MCF 10A (cell line): ENCODE results near the gene TYROBP. TPM values are rescaled to one million over a fixed set of nuclear protein-coding genes. Genes with fewer than 3 reads are reported as not detected.

Source experiments
- BruUV-seq: library from RNA; stranded (reverse); fragments of 400-500 nt; replicated peaks from 2 replicates; lab custom pipeline; 2021; lab: Mats Ljungman, UMichigan
- CTCF ChIA-PET: fragments of 300-600 bp; sonication (Branson Sonifier 250); formaldehyde crosslinking; extraction: SDS; loops from one replicate; lab custom pipeline; 2021; ENCODE audit warnings: antibody characterized with exemption, inconsistent platforms; lab: Yijun Ruan, JAX
- POLR2A ChIA-PET: fragments of 300-600, 350-650 bp; sonication (Branson Sonifier 250); formaldehyde crosslinking; extraction: SDS; loops from one replicate; lab custom pipeline; 2020; ENCODE audit warnings: antibody characterized with exemption, inconsistent platforms; lab: Yijun Ruan, JAX
- DNase-seq: peaks from one replicate; pipeline ENCODE4 v3.0.0-alpha.2; 2018; ENCODE audit not compliant: unreplicated experiment
- H3K27ac Mint-ChIP-seq: one replicate; pipeline ENCODE4 v1.8.0; 2022; ENCODE audit warnings: mild to moderate bottlenecking, low read depth, mixed read lengths; ENCODE audit not compliant: unreplicated experiment
- H3K27me3 Mint-ChIP-seq: one replicate; pipeline ENCODE4 v1.8.0; 2022; ENCODE audit warnings: mixed read lengths; ENCODE audit not compliant: insufficient read depth, unreplicated experiment
- H3K36me3 Mint-ChIP-seq: one replicate; pipeline ENCODE4 v1.8.0; 2022; ENCODE audit warnings: mild to moderate bottlenecking, moderate library complexity, mixed read lengths; ENCODE audit not compliant: insufficient read depth, unreplicated experiment
- H3K4me1 Mint-ChIP-seq: one replicate; pipeline ENCODE4 v1.8.0; 2022; ENCODE audit warnings: mixed read lengths; ENCODE audit not compliant: insufficient read depth, unreplicated experiment
- H3K4me3 Mint-ChIP-seq: one replicate; pipeline ENCODE4 v1.8.0; 2022; ENCODE audit warnings: mild to moderate bottlenecking, moderate library complexity, mixed read lengths; ENCODE audit not compliant: unreplicated experiment
- H3K9me3 Mint-ChIP-seq: one replicate; pipeline ENCODE4 v1.8.0; 2022; ENCODE audit warnings: mixed read lengths; ENCODE audit not compliant: unreplicated experiment
- CTCF ChIP-seq: fragments of 200-600 bp; IDR thresholded peaks from one replicate; pipeline ENCODE4 v1.8.0; 2022; ENCODE audit warnings: antibody characterized with exemption, mild to moderate bottlenecking; ENCODE audit not compliant: unreplicated experiment
- intact Hi-C: fragments of 100-400 bp; cut with micrococcal nuclease; formaldehyde crosslinking; loops from 2 replicates; pipeline ENCODE4 v1.14.1; 2022
- total RNA-seq: library from RNA; stranded (reverse); gene quantifications from 2 replicates; pipeline ENCODE4 v1.2.3, GENCODE V29; 2022

TYROBP gene
- total RNA-seq, 1 experiment from 2014 or later, result not detected

- DNase-seq, result no peak
- no peak overlapping the region for H3K4me3 Mint-ChIP-seq
- H3K27ac Mint-ChIP-seq, result no peak overlapping the region
- intact Hi-C loops, result loop anchor here (5.0 to 10.0 kb wide), 2 partner anchors 192 to 231 kb away; partner anchors contain the start of genes OVOL3, POLR2I and TBCB
- ChIA-PET POLR2A (interaction anchor here (0.9 to 1.3 kb wide), 2 partner anchors 10 to 47 kb away, joined by 3 to 12 read pairs; no protein-coding TSS in a partner anchor), CTCF (interaction anchor here (0.6 to 9.2 kb wide), 6 partner anchors 8 to 704 kb away, joined by 3 to 127 read pairs (median 10); no protein-coding TSS in a partner anchor)
- H3K9me3 Mint-ChIP-seq, result no peaks in the 10 kb centered on the region
- H3K4me1 Mint-ChIP-seq, result peaks cover 9% of the 10 kb centered on the region
- TF ChIP-seq CTCF, result no peak
- peaks cover 25% of the 10 kb centered on the region for H3K36me3 Mint-ChIP-seq
- H3K27me3 Mint-ChIP-seq, result peaks cover 11% of the 10 kb centered on the region
- BruUV-seq, result no TSS peak
Measured at GRCh38 chr19:35883882-35884281, 24.2 kb downstream of the TYROBP start.

GRCh38 chr19:35882114-35882832 lies 25.8 kb downstream of the TYROBP start:
- CTCF ChIA-PET, result interaction anchor here (0.6 to 9.2 kb wide), 15 partner anchors 10 to 1715 kb away, joined by 3 to 127 read pairs (median 4); no protein-coding TSS in a partner anchor
- POLR2A ChIA-PET, result interaction anchor here (1.0 to 2.2 kb wide), 3 partner anchors 47 to 50 kb away, joined by 3 to 11 read pairs (median 5); no protein-coding TSS in a partner anchor
- Mint-ChIP-seq H3K27ac (no peak overlapping the region), H3K36me3 (peaks cover 9% of the 10 kb centered on the region), H3K9me3 (no peaks in the 10 kb centered on the region), H3K4me1 (peaks cover 9% of the 10 kb centered on the region), H3K4me3 (no peak overlapping the region), H3K27me3 (peaks cover 11% of the 10 kb centered on the region)
- no TSS peak for BruUV-seq
- intact Hi-C loops, result loop anchor here (1.0 to 10.0 kb wide), 3 partner anchors 49 to 233 kb away; partner anchors contain the start of genes OVOL3, POLR2I and TBCB
- TF ChIP-seq CTCF, result peak; percentile 75
- peak; percentile 81 for DNase-seq

DNA sequence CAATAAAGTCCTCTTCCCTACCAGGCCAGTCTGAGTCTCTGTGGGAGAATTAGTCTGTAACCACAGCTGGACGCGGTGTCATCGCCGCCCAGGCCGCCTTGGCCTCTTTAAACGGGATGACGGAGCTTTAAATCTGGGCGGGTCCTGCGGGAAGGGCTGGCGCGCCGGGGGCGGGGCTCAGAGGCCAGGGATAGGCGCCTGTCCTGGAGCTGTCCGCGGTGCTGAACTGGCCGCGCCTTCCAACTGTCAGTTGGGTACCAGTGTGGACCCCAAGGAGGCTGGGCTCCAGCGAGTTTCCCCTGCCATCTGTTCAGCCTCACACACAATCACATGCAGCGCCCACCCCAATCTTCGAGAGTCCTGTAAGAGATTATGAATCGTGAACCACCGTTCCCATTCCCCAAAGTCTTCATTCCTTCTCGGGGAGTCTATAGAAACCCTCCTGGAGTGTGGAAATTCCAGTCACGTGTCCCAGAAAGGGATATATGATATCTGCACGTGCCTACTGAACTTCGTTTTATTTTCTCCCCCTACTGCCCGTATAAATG lies 28.3 kb downstream of the TYROBP start:
- BruUV-seq, result no TSS peak
- Mint-ChIP-seq H3K4me1 (peaks cover 9% of the 10 kb centered on the region), H3K27me3 (peaks cover 11% of the 10 kb centered on the region), H3K9me3 (no peaks in the 10 kb centered on the region), H3K36me3 (no peaks in the 10 kb centered on the region), H3K4me3 (no peak overlapping the region), H3K27ac (peak overlapping the region; percentile 33)
- no peak for TF ChIP-seq CTCF
- CTCF ChIA-PET, result interaction anchor here (0.5 to 9.2 kb wide), 4 partner anchors 17 to 106 kb away, joined by 3 to 127 read pairs (median 3); no protein-coding TSS in a partner anchor
- POLR2A ChIA-PET, result interaction anchor here (0.6 to 1.4 kb wide), 8 partner anchors 10 to 172 kb away, joined by 3 to 6 read pairs (median 3); partner anchors contain the start of genes APLP1, KIRREL2 and LIN37
- peak; percentile 93 for DNase-seq
- intact Hi-C loops, result loop anchor here (5.0 to 10.0 kb wide), 3 partner anchors 53 to 235 kb away; partner anchors contain the start of genes OVOL3, POLR2I and TBCB

GRCh38 chr19:35879068-35879467 lies 29.0 kb downstream of the TYROBP start:
- intact Hi-C loops, result loop anchor here (5.0 kb wide), 1 partner anchor 52 kb away; no protein-coding TSS in a partner anchor
- no peak for TF ChIP-seq CTCF
- H3K4me1 Mint-ChIP-seq, result peaks cover 9% of the 10 kb centered on the region
- POLR2A ChIA-PET, result interaction anchor here (0.8 to 1.1 kb wide), 4 partner anchors 9 to 131 kb away, joined by 3 to 6 read pairs (median 4); partner anchors contain the start of genes APLP1 and LIN37
- peaks cover 11% of the 10 kb centered on the region for H3K27me3 Mint-ChIP-seq
- no peak overlapping the region for H3K27ac Mint-ChIP-seq
- CTCF ChIA-PET, result interaction anchor here (9.2 kb wide), 1 partner anchor 54 kb away, joined by 127 read pairs; no protein-coding TSS in a partner anchor
- no TSS peak for BruUV-seq
- H3K4me3 Mint-ChIP-seq, result no peak overlapping the region
- H3K36me3 Mint-ChIP-seq, result no peaks in the 10 kb centered on the region
- no peak for DNase-seq
- H3K9me3 Mint-ChIP-seq, result no peaks in the 10 kb centered on the region
